Pericardium fibroblast (primary cell): ENCODE results near the gene MYL12B. TPM values are rescaled to one million over a fixed set of nuclear protein-coding genes. Genes with fewer than 3 reads are reported as not detected.

Experiments
- total RNA-seq: library from RNA; depleted of rRNA; stranded (reverse); fragments of >200 nt; gene quantifications from 2 replicates; pipeline ENCODE4 v1.2.3, GENCODE V29; 2015

The MYL12B gene
- total RNA-seq: 283 and 526 TPM in 2 replicates

GRCh38 chr18:3261373-3262233 lies at the start of gene MYL12B:
TSS of gene MYL12B (plus strand) at chr18:3262133. CDS start at chr18:3272899, 10,766 bp downstream.

DNA sequence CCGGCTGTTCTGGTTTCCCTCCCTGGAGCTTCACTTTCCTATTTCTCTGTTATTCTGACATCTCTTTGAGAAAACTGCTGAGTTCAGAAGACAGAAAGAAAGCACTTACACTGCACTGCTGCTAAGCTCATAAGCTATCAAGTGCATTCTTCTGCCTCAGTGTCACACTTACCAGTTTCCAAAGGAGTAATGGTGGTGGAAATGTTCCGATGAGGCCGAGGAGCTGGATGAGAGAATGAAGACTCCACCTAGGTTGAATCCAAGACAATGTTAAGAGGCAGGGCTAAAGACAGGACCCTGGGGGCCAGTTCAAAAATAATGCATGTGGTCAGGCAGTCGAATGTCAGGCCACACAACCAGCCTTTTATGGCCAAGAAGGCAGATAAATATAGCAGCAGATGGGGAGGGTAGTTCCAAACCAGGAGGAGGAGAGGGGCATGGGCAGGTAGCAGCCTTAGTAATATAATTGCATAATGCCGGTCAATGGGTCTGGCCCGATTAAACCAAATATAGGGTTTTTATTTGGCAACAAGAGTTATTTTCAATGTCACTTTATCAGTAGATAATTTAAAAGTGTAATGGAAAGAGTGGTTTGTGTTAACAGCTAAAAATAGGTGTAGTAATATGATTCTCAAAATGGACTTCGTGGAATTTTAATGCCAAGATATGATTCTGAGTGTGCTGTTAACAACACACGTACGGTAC lies 42.1 kb upstream of the MYL12B start, which contains the start of gene MYOM1:
TSS of gene MYOM1 (minus strand) at position 338 of the 705 bp plus-strand sequence. CDS start 4,745 bp downstream, outside the sequence.

DNA sequence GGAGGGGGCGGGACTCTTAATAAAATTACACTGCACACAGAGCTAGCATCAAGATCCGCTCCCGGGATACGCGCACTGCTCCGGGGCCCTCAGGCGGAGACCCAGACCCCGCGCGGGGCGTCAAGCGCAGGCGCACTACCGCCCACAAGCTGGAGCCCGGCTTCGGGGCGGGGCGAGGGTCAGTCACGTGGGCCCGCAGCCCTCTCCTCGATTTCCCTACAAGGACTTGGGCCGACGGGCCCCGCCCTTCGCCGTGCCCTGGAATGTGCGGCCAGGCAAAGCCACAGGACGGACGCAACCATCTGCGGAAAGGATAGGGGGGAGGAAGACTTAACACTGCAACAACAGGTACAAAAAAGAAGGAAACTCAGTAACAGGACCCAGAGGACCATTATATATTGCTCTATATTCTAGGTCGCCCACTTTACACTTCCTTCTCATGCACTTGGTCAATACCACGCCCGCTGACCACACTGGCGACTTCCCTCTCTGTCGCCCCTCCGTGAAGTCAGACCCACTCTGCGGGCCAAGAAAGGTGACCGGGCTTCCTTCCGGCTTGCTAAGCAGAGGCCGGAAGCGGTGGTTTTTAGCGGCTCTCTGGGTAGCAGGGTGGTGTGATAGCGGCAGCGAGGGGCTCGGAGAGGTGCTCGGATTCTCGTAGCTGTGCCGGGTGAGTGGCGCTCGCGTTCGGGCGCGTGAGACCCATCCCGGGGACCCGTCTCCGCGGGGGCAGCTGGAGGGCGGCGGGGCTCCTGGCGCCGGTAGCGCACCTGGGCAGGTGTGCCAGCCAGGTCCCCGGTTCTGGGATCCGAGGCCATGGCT lies 14.5 kb upstream of the MYL12B start, which contains the start of gene MYL12A:
TSS of gene MYL12A (plus strand) at position 562 of the 822 bp plus-strand sequence. CDS start 5,447 bp downstream, outside the sequence.

Other genes with a start within 250 kb of the MYL12B start
- gene LPIN2, start 249.0 kb upstream of the MYL12B start, total RNA-seq: 15.7 and 28.6 TPM in 2 replicates
- gene MYOM1, start 42.2 kb upstream of the MYL12B start, total RNA-seq: 1.4 and 3.0 TPM in 2 replicates
- 330 and 852 TPM in 2 replicates for gene MYL12A, start 14.3 kb upstream of the MYL12B start, total RNA-seq
- gene TGIF1, start 188.0 kb downstream of the MYL12B start, total RNA-seq: 73.5 and 95.0 TPM in 2 replicates